ENCODE results near the gene TCF25.

GRCh38 chr16:89837014-89837546 is 36.3 kb upstream of the TCF25 start:
- TF ChIP-seq CTCF (conservative IDR thresholded peaks at IDR 0.05 in 1 of 2, IDR thresholded peaks at IDR 0.05 in 1 of 2; ENCODE audit: low read depth in 1 of 2, low read length in 2 of 2) (no peak), EZH2 (IDR thresholded peaks at IDR 0.05; ENCODE audit: low read length, missing control alignments) (no peak)
